Thoracic aorta (tissue), 2 donors: Measurements from ENCODE around the gene PDE1C. TPM values are rescaled to one million over a fixed set of nuclear protein-coding genes. Genes with fewer than 3 reads are reported as not detected.

ENCODE experiments used
- ATAC-seq: fragments of 150-250 bp; one replicate; pipeline ENCODE4 v1.8.0; 2017; ENCODE audit warnings: low read depth; ENCODE audit not compliant: insufficient number of reproducible peaks, low FRiP score
- DNase-seq: peaks from one replicate; pipeline ENCODE4 v3.0.0-alpha.2; 2020; ENCODE audit warnings: low spot score
- H3K27ac ChIP-seq, 2 donors: fragments of 200-600 bp; sonication (generic); 1 replicate in 1 of 2; 2 replicates in 1 of 2; pipeline ENCODE4 v1.5.1; 2016; ENCODE audit warnings: mild to moderate bottlenecking in 2 of 2, moderate library complexity in 2 of 2
- H3K27me3 ChIP-seq: fragments of 200-600 bp; sonication (generic); replicated peaks from 2 replicates; pipeline ENCODE4 v1.6.0; 2016; ENCODE audit warnings: mild to moderate bottlenecking; ENCODE audit not compliant: insufficient read depth
- H3K36me3 ChIP-seq: fragments of 200-600 bp; sonication (generic); one replicate; pipeline ENCODE4 v1.5.1; 2016
- H3K4me1 ChIP-seq, 2 donors: fragments of 200-600 bp; sonication (generic); 1 replicate in 1 of 2; 2 replicates in 1 of 2; pipeline versions ENCODE4 v1.5.1 to v1.6.0; 2016; ENCODE audit warnings: low read depth in 2 of 2, mild to moderate bottlenecking in 1 of 2; ENCODE audit not compliant: control insufficient read depth in 1 of 2
- H3K4me3 ChIP-seq: fragments of 200-600 bp; sonication (generic); 2 replicates; pipeline ENCODE4 v1.5.1; 2016; ENCODE audit warnings: mild to moderate bottlenecking
- H3K9me3 ChIP-seq: fragments of 200-600 bp; sonication (generic); 2 replicates; pipeline ENCODE4 v1.5.1; 2016
- total RNA-seq, 2 donors: library from RNA; depleted of rRNA; stranded (reverse); fragments of >200 nt; gene quantifications; one replicate each; pipeline versions ENCODE4 v1.1.0 to v1.2.3, GENCODE V29; 2016
- TF ChIP-seq, protein P1 (sequence below): fragments of 200-600 bp; sonication (generic); IDR thresholded peaks from one replicate; pipeline ENCODE4 v1.5.1; 2019; ENCODE audit warnings: antibody characterized with exemption

Gene PDE1C
- total RNA-seq, 2 donors from 2014 or later = 4.6 to 12.1 TPM

DNA sequence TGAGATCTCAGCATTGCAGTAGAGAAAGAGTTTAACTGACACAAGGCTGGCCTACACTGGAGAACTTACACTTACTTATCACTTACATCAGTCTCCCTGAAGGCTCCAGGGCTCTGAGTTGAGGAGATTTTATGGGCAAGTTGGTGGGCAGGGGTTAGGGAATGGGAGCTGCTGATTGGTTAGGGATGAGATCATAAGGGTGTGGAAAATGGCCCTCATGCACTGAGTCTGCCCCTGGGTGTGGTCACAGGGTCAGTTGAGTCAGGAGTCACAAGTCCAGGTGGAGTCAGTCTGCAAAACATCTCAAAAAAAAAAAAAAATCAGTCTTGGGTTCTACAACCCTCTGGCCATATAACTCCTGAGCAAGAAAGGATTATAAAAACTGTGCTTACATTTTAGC, 322.7 kb downstream of the PDE1C start:
- TF ChIP-seq, protein P1, sequence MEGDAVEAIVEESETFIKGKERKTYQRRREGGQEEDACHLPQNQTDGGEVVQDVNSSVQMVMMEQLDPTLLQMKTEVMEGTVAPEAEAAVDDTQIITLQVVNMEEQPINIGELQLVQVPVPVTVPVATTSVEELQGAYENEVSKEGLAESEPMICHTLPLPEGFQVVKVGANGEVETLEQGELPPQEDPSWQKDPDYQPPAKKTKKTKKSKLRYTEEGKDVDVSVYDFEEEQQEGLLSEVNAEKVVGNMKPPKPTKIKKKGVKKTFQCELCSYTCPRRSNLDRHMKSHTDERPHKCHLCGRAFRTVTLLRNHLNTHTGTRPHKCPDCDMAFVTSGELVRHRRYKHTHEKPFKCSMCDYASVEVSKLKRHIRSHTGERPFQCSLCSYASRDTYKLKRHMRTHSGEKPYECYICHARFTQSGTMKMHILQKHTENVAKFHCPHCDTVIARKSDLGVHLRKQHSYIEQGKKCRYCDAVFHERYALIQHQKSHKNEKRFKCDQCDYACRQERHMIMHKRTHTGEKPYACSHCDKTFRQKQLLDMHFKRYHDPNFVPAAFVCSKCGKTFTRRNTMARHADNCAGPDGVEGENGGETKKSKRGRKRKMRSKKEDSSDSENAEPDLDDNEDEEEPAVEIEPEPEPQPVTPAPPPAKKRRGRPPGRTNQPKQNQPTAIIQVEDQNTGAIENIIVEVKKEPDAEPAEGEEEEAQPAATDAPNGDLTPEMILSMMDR = no peak
- no peak for ATAC-seq
- Histone ChIP-seq H3K4me1 (no peaks in the 10 kb centered on the region), H3K27me3 (no peaks in the 10 kb centered on the region), H3K36me3 (no peaks in the 10 kb centered on the region), H3K27ac (no peak overlapping the region), H3K4me3 (no peak overlapping the region), H3K9me3 (no peaks in the 10 kb centered on the region)
- DNase-seq = no peak

DNA sequence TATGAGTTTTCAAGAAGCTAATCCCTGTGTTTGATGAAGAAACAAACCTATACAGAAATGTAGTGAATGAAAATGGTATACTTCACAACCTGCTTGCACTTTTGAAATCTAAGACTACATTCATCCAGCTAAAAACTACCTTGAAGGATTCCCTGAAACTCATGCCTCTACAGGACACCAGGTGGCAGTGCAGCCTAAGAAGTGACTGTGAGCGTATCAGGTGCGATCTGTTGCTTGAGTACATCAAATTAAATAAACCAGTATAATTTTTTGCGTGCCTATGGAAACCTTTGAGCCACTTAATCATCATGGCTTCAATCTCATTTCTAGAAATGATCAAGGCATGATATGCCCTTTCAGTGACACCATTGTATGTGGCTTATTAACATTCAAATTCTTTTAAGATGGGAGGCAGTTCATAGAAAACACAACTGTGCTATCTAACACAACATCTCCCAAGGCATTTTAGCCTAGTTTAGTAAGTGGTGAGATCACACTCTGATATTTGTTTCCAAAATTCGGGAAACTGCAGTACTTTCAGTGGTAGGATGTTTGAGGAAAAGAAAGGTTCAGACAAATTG, 325.8 kb downstream of the PDE1C start:
- Histone ChIP-seq H3K27me3 (no peaks in the 10 kb centered on the region), H3K27ac (no peak overlapping the region), H3K4me3 (no peak overlapping the region), H3K9me3 (no peaks in the 10 kb centered on the region), H3K4me1 (no peaks in the 10 kb centered on the region), H3K36me3 (no peaks in the 10 kb centered on the region)
- ATAC-seq = peak; percentile 51
- TF ChIP-seq, protein P1 = peak; percentile 81
- no peak for DNase-seq

DNA sequence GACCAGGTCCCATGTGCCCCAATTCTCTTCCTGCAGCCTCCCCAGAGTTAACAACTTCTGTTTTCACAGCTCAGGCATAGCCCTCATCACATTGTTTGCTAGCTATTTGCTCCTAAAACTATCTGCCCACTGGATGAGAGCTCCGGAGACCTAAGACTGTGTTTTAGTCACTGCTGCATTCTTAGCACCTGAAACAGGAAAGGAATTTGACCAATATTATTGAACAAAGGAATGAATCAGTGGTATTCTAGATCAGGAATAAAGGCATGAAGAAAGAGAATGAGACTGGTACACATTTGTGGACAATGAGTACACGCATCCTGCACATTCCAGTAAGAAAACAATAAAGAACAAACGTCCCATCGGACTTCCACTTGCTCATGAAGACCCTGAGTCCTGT, 328.4 kb downstream of the PDE1C start:
- TF ChIP-seq, protein P1 = no peak
- H3K4me3 ChIP-seq = no peak overlapping the region

DNA sequence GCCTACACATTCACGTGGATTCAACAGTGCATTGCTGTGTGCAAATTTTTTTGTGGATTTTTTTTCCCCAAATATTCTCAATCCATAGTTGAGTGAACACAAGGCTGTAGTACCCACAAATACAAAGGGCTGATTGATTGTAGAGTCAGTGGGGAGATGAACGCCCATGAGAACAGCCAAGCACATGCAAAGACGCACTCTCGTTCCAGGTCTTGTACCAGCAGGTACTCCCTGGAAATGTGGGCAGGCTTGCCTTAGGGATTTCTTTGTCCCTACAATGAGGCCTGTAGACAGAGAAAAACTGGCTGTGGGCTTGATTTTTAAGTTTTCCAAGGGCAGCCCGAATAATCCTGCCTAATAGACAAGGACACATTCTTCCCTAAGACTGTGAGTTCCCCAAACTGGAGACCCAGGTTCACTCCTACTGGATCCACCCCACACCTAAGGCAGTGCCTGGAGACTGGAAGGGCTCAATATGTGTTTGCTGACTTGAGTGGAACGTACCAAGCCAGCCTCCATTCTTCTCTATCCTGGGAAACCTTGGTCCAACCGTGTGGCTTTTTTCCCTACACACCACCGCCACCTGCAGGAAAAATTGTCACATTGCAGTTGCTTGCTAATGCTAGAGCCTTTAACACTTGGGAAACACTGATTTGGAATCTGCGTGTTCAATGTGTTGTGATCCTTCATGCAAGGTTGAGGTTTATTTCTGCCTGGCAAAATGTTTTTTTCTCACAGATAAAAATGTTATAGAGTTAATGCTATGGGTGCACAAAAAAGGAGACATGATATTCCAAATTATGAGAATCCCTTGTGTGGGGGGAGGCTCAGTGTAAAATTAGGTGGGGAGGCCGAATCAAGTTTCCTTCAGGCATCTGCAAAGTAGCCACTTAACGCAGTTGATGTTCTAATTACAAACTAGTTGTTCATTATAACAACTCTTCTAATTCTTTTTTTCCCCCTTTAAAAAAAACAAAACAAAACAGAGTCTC, 333.9 kb downstream of the PDE1C start:
- no peak overlapping the region for H3K27ac ChIP-seq
- no peaks in the 10 kb centered on the region for H3K36me3 ChIP-seq
- DNase-seq (no peak), ATAC-seq (no peak)
- H3K4me1 ChIP-seq = no peaks in the 10 kb centered on the region
- H3K27me3 ChIP-seq = no peaks in the 10 kb centered on the region
- TF ChIP-seq, protein P1 = peak; percentile 72
- no peak overlapping the region for H3K4me3 ChIP-seq
- no peaks in the 10 kb centered on the region for H3K9me3 ChIP-seq

More for the DNA sequence above, 328.4 kb downstream of the PDE1C start:
- Histone ChIP-seq H3K27ac (no peak overlapping the region), H3K36me3 (no peaks in the 10 kb centered on the region), H3K9me3 (no peaks in the 10 kb centered on the region), H3K27me3 (no peaks in the 10 kb centered on the region), H3K4me1 (no peaks in the 10 kb centered on the region)
- ATAC-seq (no peak), DNase-seq (no peak)

DNA sequence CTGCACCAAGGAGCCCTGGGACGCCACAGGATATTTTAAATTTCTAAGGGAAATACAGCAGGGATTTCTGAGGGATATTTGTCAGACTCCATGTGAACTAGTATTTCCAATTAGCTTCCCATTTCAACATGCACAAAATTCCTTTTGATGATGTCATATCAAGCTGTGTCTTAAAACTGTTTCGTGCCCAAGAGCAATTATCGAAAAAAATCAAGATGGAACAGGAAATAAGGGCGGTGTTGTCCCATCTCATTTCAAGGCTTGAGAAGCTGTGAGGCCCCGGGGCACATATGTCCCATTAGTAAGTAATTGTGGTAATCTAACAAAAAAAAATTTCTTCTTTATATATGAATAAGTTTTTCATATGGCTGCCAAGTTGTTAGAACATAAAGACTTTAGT, 335.8 kb downstream of the PDE1C start:
- Histone ChIP-seq H3K4me1 (no peaks in the 10 kb centered on the region), H3K9me3 (no peaks in the 10 kb centered on the region), H3K27me3 (no peaks in the 10 kb centered on the region), H3K27ac (no peak overlapping the region), H3K36me3 (no peaks in the 10 kb centered on the region), H3K4me3 (no peak overlapping the region)
- DNase-seq = no peak
- ATAC-seq = no peak
- TF ChIP-seq, protein P1 = no peak
